CD4-positive, alpha-beta T cell (primary cell): ENCODE measurements around the gene OGFOD2. TPM values are rescaled to one million over a fixed set of nuclear protein-coding genes. Genes with fewer than 3 reads are reported as not detected.

ENCODE experiments used
- ATAC-seq: fragments of 200-7000 bp; cut with Tn5 transposase; one replicate; pipeline ENCODE4 v1.10.0; 2022; ENCODE audit warnings: mild to moderate bottlenecking; ENCODE audit not compliant: poor library complexity
- CTCF ChIA-PET: fragments of 350-600 bp; sonication (Branson Sonifier 250); formaldehyde crosslinking; loops from one replicate; lab custom pipeline; 2021; ENCODE audit warnings: antibody characterized with exemption, inconsistent platforms; lab: Charles Lee
- POLR2A ChIA-PET: fragments of 350-600 bp; sonication (Branson Sonifier 250); formaldehyde crosslinking; loops from one replicate; lab custom pipeline; 2021; ENCODE audit warnings: antibody characterized with exemption, inconsistent platforms; lab: Charles Lee
- DNase-seq, 14 experiments: peaks; one replicate each; pipeline ENCODE4 v3.0.0-alpha.2; 2013 to 2020; ENCODE audit warnings: mixed read lengths in 2 of 14
- H3K27ac ChIP-seq, 2 donors: one replicate each; pipeline versions ENCODE4 v1.5.1 to v1.7.0; 2013; ENCODE audit warnings: low read length in 2 of 2, low read depth in 1 of 2, mild to moderate bottlenecking in 1 of 2
- H3K27me3 ChIP-seq, 2 experiments: 1 replicate in 1 of 2; 2 replicates in 1 of 2; pipeline versions ENCODE4 v1.6.1 to v1.7.0; 2013; ENCODE audit warnings: low read length in 2 of 2, control low read depth in 1 of 2, mild to moderate bottlenecking in 1 of 2, moderate library complexity in 1 of 2; ENCODE audit not compliant: insufficient read depth in 2 of 2, control insufficient read depth in 1 of 2
- H3K36me3 ChIP-seq: one replicate; pipeline ENCODE4 v1.6.1; 2013; ENCODE audit warnings: low read length, control low read depth; ENCODE audit not compliant: insufficient read depth
- H3K4me1 ChIP-seq: one replicate; pipeline ENCODE4 v1.6.1; 2013; ENCODE audit warnings: low read length, control low read depth; ENCODE audit not compliant: insufficient read depth
- H3K4me3 ChIP-seq: one replicate; pipeline ENCODE4 v1.5.1; 2013; ENCODE audit warnings: mild to moderate bottlenecking, low read length, moderate library complexity
- H3K9me3 ChIP-seq, 2 experiments: 1 replicate in 1 of 2; 2 replicates in 1 of 2; pipeline versions ENCODE4 v1.6.1 to v1.7.0; 2013; ENCODE audit warnings: low read length in 2 of 2, mild to moderate bottlenecking in 2 of 2, control low read depth in 1 of 2, moderate library complexity in 1 of 2; ENCODE audit not compliant: control insufficient read depth in 1 of 2, insufficient read depth in 1 of 2
- H3K27ac Mint-ChIP-seq: one replicate; pipeline ENCODE4 v1.8.0; 2020; ENCODE audit warnings: mixed read lengths
- H3K27me3 Mint-ChIP-seq: one replicate; pipeline ENCODE4 v1.8.0; 2021; ENCODE audit warnings: mixed read lengths
- H3K36me3 Mint-ChIP-seq: one replicate; pipeline ENCODE4 v1.8.0; 2021; ENCODE audit warnings: low read depth, mixed read lengths
- H3K4me1 Mint-ChIP-seq: one replicate; pipeline ENCODE4 v1.8.0; 2021; ENCODE audit warnings: low read depth, mixed read lengths
- H3K4me3 Mint-ChIP-seq: one replicate; pipeline ENCODE4 v1.8.0; 2020; ENCODE audit warnings: mild to moderate bottlenecking, mixed read lengths
- H3K9me3 Mint-ChIP-seq: one replicate; pipeline ENCODE4 v1.8.0; 2020; ENCODE audit warnings: mixed read lengths
- CTCF ChIP-seq: fragments of 200-600 bp; IDR thresholded peaks from one replicate; pipeline ENCODE4 v1.8.0; 2022; ENCODE audit warnings: antibody characterized with exemption, mild to moderate bottlenecking
- intact Hi-C, 2 experiments: fragments of 100-400 bp; cut with DNase I in 1 of 2; cut with micrococcal nuclease in 1 of 2; formaldehyde crosslinking; loops; one replicate each; pipeline versions ENCODE4 v1.15.1 to v1.9.0; 2023 to 2025; cut with DNase I, micrococcal nuclease
- total RNA-seq, 174 experiments: library from RNA in 2 of 174; stranded (reverse) in 2 of 174; gene quantifications; one replicate each; pipeline ENCODE4 v1.2.3 and lab custom pipeline; 2021 to 2026

Gene OGFOD2
- total RNA-seq, 2 experiments from 2014 or later, result 12.0 to 14.9 TPM

- no peak overlapping the region for H3K27ac Mint-ChIP-seq
These were observed 47.8 kb downstream of the OGFOD2 start for GRCh38 chr12:123022846-123023245.

GRCh38 chr12:123024819-123025391 is 49.9 kb downstream of the OGFOD2 start:
- intact Hi-C loops, result no loop called here
- Histone ChIP-seq H3K27me3 (no peaks in the 10 kb centered on the region), H3K36me3 (peaks cover 25% of the 10 kb centered on the region), H3K9me3 (no peaks in the 10 kb centered on the region), H3K4me1 (peaks cover 8% of the 10 kb centered on the region), H3K4me3 (no peak overlapping the region), H3K27ac (no peak overlapping the region)
- Mint-ChIP-seq H3K36me3 (peaks cover 30% of the 10 kb centered on the region), H3K27me3 (no peaks in the 10 kb centered on the region), H3K4me3 (no peak overlapping the region), H3K4me1 (peaks cover 32% of the 10 kb centered on the region), H3K9me3 (no peaks in the 10 kb centered on the region), H3K27ac (no peak overlapping the region)
- DNase-seq (peak in 2 of 14 experiments; percentile 9 to 12), ATAC-seq (peak; percentile 44)
- TF ChIP-seq CTCF, result no peak
- ChIA-PET CTCF (no interaction called here), POLR2A (no interaction called here)

More at GRCh38 chr12:123022846-123023245, 47.8 kb downstream of the OGFOD2 start:
- Mint-ChIP-seq H3K9me3 (no peaks in the 10 kb centered on the region), H3K27me3 (no peaks in the 10 kb centered on the region), H3K4me3 (no peak overlapping the region), H3K4me1 (peaks cover 31% of the 10 kb centered on the region), H3K36me3 (peaks cover 14% of the 10 kb centered on the region)
- ChIA-PET POLR2A (no interaction called here), CTCF (no interaction called here)
- no peak overlapping the region for H3K27ac ChIP-seq
- H3K9me3 ChIP-seq, result no peaks in the 10 kb centered on the region
- no peak for TF ChIP-seq CTCF
- H3K27me3 ChIP-seq, result no peaks in the 10 kb centered on the region
- H3K4me3 ChIP-seq, result no peak overlapping the region
- intact Hi-C loops, result no loop called here
- H3K4me1 ChIP-seq, result peaks cover 5% of the 10 kb centered on the region
- peaks cover 16% of the 10 kb centered on the region for H3K36me3 ChIP-seq
- ATAC-seq, result no peak
- no peak for DNase-seq

- Histone ChIP-seq H3K9me3 (no peaks in the 10 kb centered on the region), H3K27ac (no peak overlapping the region), H3K27me3 (no peaks in the 10 kb centered on the region), H3K4me3 (no peak overlapping the region), H3K36me3 (peaks cover 27% of the 10 kb centered on the region), H3K4me1 (peaks cover 8% of the 10 kb centered on the region)
- no peak for TF ChIP-seq CTCF
- Mint-ChIP-seq H3K27ac (no peak overlapping the region), H3K4me3 (no peak overlapping the region), H3K9me3 (no peaks in the 10 kb centered on the region), H3K27me3 (no peaks in the 10 kb centered on the region), H3K4me1 (peaks cover 32% of the 10 kb centered on the region), H3K36me3 (peaks cover 42% of the 10 kb centered on the region)
- intact Hi-C loops, result no loop called here
- CTCF ChIA-PET, result no interaction called here
- no peak for ATAC-seq
- no peak for DNase-seq
- POLR2A ChIA-PET, result no interaction called here
These were observed 51.2 kb downstream of the OGFOD2 start for GRCh38 chr12:123026094-123026853.
